ENCODE measurements around the gene PNPLA3. TPM values are rescaled to one million over a fixed set of nuclear protein-coding genes. Genes with fewer than 3 reads are reported as not detected.

Gene PNPLA3
- total RNA-seq, 1 experiment from 2014 or later, result 19.8 TPM

DNA sequence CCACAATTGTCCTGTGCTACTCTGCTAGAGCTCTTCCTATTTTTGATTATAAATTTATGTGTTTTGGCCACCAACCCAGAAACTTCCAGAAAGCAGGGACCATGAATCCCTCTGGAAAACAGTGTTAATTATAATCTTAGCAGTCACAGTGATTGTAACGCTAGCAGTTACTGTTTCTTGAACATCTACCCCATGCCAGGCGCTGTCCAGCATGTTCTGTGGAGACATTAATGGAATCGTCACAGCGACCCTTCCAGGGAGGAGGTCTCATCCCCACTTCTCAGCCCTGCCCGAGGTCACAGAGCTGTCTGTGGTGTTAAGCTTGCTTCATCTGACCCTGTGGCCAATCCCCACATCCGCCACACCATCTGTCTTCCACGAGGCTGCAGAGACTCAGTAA is 17.9 kb upstream of the PNPLA3 start (continued):
- TF ChIP-seq, protein P1, sequence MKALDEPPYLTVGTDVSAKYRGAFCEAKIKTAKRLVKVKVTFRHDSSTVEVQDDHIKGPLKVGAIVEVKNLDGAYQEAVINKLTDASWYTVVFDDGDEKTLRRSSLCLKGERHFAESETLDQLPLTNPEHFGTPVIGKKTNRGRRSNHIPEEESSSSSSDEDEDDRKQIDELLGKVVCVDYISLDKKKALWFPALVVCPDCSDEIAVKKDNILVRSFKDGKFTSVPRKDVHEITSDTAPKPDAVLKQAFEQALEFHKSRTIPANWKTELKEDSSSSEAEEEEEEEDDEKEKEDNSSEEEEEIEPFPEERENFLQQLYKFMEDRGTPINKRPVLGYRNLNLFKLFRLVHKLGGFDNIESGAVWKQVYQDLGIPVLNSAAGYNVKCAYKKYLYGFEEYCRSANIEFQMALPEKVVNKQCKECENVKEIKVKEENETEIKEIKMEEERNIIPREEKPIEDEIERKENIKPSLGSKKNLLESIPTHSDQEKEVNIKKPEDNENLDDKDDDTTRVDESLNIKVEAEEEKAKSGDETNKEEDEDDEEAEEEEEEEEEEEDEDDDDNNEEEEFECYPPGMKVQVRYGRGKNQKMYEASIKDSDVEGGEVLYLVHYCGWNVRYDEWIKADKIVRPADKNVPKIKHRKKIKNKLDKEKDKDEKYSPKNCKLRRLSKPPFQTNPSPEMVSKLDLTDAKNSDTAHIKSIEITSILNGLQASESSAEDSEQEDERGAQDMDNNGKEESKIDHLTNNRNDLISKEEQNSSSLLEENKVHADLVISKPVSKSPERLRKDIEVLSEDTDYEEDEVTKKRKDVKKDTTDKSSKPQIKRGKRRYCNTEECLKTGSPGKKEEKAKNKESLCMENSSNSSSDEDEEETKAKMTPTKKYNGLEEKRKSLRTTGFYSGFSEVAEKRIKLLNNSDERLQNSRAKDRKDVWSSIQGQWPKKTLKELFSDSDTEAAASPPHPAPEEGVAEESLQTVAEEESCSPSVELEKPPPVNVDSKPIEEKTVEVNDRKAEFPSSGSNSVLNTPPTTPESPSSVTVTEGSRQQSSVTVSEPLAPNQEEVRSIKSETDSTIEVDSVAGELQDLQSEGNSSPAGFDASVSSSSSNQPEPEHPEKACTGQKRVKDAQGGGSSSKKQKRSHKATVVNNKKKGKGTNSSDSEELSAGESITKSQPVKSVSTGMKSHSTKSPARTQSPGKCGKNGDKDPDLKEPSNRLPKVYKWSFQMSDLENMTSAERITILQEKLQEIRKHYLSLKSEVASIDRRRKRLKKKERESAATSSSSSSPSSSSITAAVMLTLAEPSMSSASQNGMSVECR (CRISPR knock-in tag; IDR thresholded peaks at IDR 0.05; ENCODE audit: borderline replicate concordance), result no peak
- TF ChIP-seq, protein P2, sequence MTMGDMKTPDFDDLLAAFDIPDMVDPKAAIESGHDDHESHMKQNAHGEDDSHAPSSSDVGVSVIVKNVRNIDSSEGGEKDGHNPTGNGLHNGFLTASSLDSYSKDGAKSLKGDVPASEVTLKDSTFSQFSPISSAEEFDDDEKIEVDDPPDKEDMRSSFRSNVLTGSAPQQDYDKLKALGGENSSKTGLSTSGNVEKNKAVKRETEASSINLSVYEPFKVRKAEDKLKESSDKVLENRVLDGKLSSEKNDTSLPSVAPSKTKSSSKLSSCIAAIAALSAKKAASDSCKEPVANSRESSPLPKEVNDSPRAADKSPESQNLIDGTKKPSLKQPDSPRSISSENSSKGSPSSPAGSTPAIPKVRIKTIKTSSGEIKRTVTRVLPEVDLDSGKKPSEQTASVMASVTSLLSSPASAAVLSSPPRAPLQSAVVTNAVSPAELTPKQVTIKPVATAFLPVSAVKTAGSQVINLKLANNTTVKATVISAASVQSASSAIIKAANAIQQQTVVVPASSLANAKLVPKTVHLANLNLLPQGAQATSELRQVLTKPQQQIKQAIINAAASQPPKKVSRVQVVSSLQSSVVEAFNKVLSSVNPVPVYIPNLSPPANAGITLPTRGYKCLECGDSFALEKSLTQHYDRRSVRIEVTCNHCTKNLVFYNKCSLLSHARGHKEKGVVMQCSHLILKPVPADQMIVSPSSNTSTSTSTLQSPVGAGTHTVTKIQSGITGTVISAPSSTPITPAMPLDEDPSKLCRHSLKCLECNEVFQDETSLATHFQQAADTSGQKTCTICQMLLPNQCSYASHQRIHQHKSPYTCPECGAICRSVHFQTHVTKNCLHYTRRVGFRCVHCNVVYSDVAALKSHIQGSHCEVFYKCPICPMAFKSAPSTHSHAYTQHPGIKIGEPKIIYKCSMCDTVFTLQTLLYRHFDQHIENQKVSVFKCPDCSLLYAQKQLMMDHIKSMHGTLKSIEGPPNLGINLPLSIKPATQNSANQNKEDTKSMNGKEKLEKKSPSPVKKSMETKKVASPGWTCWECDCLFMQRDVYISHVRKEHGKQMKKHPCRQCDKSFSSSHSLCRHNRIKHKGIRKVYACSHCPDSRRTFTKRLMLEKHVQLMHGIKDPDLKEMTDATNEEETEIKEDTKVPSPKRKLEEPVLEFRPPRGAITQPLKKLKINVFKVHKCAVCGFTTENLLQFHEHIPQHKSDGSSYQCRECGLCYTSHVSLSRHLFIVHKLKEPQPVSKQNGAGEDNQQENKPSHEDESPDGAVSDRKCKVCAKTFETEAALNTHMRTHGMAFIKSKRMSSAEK (CRISPR knock-in tag; IDR thresholded peaks at IDR 0.05; ENCODE audit: borderline replicate concordance), result no peak
- TF ChIP-seq TEAD1 (CRISPR knock-in tag; IDR thresholded peaks at IDR 0.05) (no peak), IRF2 (CRISPR knock-in tag; IDR thresholded peaks at IDR 0.05; ENCODE audit: borderline replicate concordance, low read depth) (no peak), TP53 (CRISPR knock-in tag; IDR thresholded peaks at IDR 0.05) (no peak), OVOL2 (CRISPR knock-in tag; IDR thresholded peaks at IDR 0.05; ENCODE audit: borderline replicate concordance) (no peak), NR2C2 (CRISPR knock-in tag; IDR thresholded peaks at IDR 0.05) (no peak), ZSCAN18 (CRISPR knock-in tag; IDR thresholded peaks at IDR 0.05) (no peak), CREB1 (CRISPR knock-in tag; IDR thresholded peaks at IDR 0.05) (no peak), SMAD3 (CRISPR knock-in tag; IDR thresholded peaks at IDR 0.05; ENCODE audit: borderline replicate concordance) (no peak), FOXP4 (CRISPR knock-in tag; IDR thresholded peaks at IDR 0.05) (no peak), ZNF232 (CRISPR knock-in tag; IDR thresholded peaks at IDR 0.05) (no peak)

GRCh38 chr22:43909708-43910107 is 13.9 kb upstream of the PNPLA3 start:
- Mint-ChIP-seq H3K4me1 (peaks cover 11% of the 10 kb centered on the region), H3K27ac (no peak overlapping the region), H3K4me3 (no peak overlapping the region), H3K9me3 (peaks cover 15% of the 10 kb centered on the region), H3K27me3 (ENCODE audit: low read depth) (peaks cover 26% of the 10 kb centered on the region), H3K36me3 (no peaks in the 10 kb centered on the region)
- DNase-seq (ENCODE audit: low spot score), result no peak
- CTCF ChIA-PET, result interaction anchor here (1.4 kb wide), 1 partner anchor 36 kb away, joined by 8 read pairs; no protein-coding TSS in a partner anchor
- POLR2A ChIA-PET, result no interaction called here
- ATAC-seq, result no peak
- no peak for TF ChIP-seq SMAD3 (CRISPR knock-in tag; IDR thresholded peaks at IDR 0.05; ENCODE audit: borderline replicate concordance)
- no peak for TF ChIP-seq ATF2 (CRISPR knock-in tag; IDR thresholded peaks at IDR 0.05; ENCODE audit: borderline replicate concordance, low read depth)
- TF ChIP-seq FOXJ3 (CRISPR knock-in tag; IDR thresholded peaks at IDR 0.05; ENCODE audit: borderline replicate concordance), result no peak
- TF ChIP-seq SP1 (CRISPR knock-in tag; conservative IDR thresholded peaks at IDR 0.05), result no peak
- TF ChIP-seq, protein P3, sequence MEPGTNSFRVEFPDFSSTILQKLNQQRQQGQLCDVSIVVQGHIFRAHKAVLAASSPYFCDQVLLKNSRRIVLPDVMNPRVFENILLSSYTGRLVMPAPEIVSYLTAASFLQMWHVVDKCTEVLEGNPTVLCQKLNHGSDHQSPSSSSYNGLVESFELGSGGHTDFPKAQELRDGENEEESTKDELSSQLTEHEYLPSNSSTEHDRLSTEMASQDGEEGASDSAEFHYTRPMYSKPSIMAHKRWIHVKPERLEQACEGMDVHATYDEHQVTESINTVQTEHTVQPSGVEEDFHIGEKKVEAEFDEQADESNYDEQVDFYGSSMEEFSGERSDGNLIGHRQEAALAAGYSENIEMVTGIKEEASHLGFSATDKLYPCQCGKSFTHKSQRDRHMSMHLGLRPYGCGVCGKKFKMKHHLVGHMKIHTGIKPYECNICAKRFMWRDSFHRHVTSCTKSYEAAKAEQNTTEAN (CRISPR knock-in tag; IDR thresholded peaks at IDR 0.05), result no peak
- TF ChIP-seq ZSCAN18 (CRISPR knock-in tag; IDR thresholded peaks at IDR 0.05), result no peak
- TF ChIP-seq TEAD4 (CRISPR knock-in tag; IDR thresholded peaks at IDR 0.05), result no peak
- TF ChIP-seq, protein P4, sequence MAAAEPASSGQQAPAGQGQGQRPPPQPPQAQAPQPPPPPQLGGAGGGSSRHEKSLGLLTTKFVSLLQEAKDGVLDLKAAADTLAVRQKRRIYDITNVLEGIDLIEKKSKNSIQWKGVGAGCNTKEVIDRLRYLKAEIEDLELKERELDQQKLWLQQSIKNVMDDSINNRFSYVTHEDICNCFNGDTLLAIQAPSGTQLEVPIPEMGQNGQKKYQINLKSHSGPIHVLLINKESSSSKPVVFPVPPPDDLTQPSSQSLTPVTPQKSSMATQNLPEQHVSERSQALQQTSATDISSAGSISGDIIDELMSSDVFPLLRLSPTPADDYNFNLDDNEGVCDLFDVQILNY (CRISPR knock-in tag; IDR thresholded peaks at IDR 0.05), result no peak
